Activated CD4-positive, alpha-beta T cell treated with anti-CD3 and anti-CD28 coated beads for 48 hours (primary cell): ENCODE measurements around the gene ECI1.
"Not testable (repeated sequence)": the region's sequence is repeated elsewhere in the genome, so short reads cannot be mapped to it uniquely, and the experiment has no call there.

Source experiments
- DNase-seq: peaks from one replicate; pipeline ENCODE4 v3.0.0-alpha.2; 2020

The ECI1 gene

DNA sequence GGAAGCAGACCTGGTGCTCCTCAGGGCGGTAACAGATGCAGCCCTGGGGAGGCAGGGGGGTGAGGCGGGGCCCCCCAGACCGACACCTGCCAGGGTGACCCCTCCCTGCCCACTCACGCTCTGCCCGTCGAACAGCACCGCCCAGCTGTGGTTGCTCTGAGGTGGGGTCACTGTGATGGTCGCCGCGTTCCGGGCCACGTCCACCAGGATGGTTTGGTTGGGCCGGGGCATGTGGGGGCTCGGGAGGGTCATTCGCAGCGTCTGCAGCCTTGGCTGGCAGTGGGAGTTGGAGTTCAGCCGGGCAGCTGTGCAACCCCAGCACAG, 41.4 kb downstream of the ECI1 start:
- DNase-seq: no peak

GRCh38 chr16:2209258-2210008, 42.0 kb downstream of the ECI1 start:
- DNase-seq: no peak

DNA sequence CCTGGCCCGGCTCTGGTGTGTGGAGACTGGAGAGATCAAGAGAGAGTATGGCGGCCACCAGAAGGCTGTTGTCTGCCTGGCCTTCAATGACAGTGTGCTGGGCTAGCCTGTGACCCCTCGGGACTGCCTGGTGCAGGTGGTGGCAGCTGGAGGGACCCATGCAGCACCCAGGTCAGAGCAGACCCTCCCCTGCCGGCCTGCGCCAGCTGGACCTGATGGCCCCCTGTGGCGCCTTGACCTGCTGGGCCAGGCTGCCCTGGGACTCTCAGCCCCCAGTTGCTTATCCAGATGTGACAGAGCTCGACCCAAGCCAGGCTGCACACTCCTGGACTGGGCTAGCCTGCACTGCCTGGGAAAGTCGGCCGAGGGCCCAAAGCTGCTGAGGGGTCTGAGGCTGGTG, 42.6 kb downstream of the ECI1 start:
- no peak for DNase-seq

DNA sequence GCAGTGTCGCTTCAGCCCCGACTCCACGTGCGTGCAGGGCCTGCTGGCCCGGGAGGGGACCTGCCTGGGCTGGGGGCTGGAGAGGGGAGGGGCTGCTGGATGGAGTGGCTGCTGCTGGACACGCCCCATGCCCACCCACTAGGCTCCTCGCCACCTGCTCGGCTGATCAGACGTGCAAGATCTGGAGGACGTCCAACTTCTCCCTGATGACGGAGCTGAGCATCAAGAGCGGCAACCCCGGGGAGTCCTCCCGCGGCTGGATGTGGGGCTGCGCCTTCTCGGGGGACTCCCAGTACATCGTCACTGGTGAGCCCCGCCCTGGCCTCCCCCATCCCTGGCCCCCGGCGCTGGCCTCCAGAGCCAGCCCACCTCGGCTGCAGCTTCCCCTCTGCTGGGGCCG, 43.1 kb downstream of the ECI1 start:
- no peak for DNase-seq

DNA sequence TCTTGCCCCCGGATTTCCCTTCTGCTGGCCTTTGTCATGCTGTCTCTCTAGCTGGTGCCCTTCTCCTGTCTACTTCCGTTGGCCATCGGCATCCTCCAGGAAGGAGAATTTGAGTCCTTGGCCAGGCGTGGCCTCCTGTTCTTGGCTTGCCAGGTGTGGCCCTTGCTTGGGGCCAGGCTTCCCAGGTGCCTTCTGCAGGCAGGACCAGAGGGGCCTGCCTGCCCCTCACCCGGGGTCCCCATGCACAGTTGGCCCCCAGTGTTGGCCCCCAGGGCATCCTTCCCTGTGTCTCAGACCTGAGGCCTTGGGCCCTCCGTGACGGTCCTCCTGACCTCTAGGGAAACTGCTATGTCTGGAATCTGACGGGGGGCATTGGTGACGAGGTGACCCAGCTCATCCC, 43.5 kb downstream of the ECI1 start:
- DNase-seq: no peak

GRCh38 chr16:2206780-2207433, 44.5 kb downstream of the ECI1 start:
- no peak for DNase-seq

DNA sequence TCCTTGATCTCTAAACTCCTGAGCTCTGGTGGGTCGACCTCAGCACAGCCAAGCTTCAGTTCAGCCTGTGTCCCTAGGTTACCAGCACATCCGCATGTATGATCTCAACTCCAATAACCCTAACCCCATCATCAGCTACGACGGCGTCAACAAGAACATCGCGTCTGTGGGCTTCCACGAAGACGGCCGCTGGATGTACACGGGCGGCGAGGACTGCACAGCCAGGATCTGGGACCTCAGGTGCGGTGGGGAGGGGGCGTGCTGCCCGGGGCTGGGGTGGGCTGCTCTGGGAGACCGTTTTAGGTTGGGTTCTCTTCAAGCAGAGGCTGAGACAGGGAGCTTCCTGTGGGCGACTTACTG, 45.0 kb downstream of the ECI1 start:
- no peak for DNase-seq

DNA sequence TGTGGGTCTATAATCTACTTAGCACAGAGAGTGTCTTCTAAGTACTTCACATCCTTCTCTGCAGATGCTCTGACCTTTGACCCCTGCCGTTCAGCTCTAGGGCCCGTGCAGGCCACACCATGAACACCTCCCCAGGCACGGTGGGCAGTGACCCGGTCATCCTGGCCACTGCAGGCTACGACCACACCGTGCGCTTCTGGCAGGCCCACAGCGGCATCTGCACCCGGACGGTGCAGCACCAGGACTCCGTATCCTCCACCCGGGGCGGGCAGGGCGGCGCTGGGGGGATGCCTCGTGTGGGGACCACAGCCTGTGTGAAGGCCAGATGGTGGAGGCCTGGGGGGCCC, 45.4 kb downstream of the ECI1 start:
- DNase-seq: no peak

- peak; percentile 89 for DNase-seq
These were observed 46.1 kb downstream of the ECI1 start, which contains the start of gene MLST8 for GRCh38 chr16:2205104-2205966. Gene MLST8, plus strand, starts transcription at chr16:2205454. Its CDS starts 632 bp downstream, at chr16:2206086.

DNA sequence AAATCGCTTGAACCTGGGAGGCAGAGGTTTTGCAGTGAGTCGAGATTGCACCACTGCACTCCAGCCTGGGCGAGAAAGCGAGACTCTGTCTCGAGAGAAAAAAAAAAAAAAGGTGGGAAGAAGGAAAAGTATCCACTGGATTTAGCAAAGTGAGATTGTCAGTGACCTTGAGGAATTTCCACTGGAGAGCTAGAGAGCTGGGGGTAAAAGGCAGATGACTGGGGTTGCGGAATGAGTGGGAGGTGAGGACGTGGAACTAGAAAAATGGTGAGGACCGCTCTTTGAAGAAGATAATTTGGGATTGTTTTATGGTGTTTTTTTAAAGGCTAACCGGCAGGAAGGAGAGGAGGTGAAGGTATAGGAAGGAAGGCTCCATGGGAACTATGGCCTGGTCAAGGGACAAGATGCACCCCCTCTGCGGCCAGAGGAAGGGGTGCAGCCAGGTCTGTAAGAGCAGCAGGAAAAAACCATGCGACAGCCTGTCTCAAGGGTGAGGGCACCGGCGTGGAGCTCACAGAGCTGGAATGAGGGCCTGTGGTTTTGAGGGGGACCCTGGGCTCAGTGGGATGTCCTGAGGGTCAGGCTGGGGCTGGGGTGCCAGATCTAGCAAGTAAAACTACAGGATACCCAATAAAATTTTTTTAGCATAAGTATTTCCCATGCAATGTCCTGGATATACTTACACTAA, 46.8 kb downstream of the ECI1 start:
- DNase-seq: no peak

DNA sequence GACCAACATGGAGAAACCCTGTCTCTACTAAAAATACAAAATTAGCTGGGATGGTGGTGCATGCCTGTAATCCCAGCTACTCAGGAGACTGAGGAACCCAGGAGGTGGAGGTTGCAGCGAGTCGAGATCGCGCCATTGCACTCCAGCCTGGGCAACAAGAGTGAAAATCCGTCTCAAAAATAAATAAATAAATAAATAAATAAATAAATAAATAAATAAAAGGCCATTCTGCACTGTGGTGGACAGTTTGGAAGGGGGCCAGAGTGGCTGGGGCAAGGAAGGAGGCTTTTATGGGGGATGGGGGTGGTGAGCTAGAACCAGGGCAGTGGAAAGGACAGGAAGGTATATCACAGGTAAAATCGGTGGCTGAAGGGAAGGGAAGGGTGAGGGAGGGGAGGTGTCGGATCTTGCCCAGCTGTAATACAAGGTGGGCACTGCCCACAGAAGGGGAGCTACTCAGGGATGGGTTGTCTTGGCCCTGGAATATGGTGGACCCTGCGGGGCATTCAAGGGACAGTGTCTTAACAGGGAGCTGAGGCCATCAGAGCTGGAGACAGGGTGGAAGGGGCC, 48.2 kb downstream of the ECI1 start:
- DNase-seq: not testable (repeated sequence)

DNA sequence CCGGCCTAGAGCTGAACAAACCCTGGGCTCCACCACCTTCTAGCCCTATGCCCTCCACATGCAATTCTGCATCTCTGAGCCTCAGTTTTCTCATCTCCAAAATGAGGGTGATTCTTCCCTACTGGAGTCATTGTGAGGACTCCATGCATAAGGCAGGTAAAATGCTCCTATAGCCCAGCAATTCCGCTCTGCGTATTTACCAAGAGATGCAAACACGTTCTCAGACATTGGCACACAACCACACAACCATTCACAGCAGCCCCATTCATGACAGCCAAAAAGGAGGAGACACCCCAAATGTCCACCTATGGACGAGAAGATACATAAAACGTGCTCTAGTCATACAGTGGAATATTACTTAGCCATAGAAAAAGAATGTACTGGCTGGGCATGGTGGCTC, 51.1 kb downstream of the ECI1 start:
- no peak for DNase-seq

DNA sequence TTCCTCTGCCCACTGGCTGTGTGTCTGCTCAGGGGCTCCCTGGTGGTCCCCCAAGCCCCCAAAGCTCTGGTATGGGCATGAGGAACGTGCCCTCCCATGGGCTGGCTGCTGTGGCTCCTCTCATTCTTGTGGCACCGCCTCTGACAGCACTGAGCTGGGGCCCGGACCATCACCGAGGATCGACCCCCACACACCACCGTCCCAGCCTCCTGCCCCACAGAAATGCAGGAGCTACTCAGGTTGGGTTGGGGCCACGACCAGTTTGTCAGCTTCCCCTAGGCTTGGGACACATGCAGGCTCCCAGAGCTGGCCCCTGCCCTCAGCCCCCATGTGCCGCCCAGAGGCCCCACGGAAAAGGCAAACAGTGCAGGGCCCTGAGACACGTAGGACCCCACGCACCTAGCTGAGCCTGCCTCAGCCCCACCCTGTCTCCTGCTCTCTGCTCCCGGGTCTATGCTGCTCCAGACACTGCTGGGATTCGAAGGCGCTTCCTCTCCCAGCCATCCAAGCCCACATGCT, 51.7 kb downstream of the ECI1 start:
- no peak for DNase-seq

- no peak for DNase-seq
These were observed 52.3 kb downstream of the ECI1 start for GRCh38 chr16:2199095-2199494.

DNA sequence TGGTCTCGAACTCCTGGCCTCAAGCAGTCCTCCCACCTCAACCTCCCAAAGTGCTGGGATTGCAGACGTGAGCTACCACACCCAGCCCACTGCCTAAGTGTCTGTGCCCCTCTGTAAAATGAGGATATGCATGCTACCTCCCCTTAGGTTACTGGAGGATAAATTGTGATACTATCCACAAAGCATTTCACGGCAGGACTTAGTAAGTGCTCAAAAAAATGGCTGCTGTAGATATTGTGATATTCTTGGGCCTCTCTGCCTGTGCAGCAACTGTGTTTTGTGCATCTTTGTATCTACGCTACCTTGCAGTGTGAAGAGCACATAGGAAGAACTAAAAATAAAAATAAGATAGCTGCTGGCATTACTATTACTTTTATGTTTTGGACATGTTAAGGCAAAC, 53.1 kb downstream of the ECI1 start:
- DNase-seq: no peak

DNA sequence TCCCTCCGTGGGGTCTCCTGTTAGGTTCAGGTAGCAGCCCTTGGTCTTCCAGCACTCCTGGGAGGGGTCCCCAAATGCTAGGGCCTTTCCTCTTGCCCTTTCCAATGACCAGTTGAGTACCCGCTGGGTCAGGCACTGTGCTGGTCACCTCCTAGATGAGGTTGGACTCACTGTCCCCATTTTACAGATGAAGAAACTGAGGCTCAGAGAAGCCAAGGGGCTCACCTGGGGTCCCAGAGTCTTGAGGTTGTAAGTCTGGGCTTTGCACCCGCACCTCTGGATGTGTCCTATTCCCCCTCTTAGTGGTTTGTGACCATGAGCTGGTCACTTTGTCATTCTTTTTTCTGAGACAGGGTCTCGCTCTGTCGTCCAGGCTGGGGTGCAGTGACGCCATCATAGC, 53.6 kb downstream of the ECI1 start:
- DNase-seq: no peak

GRCh38 chr16:2196981-2197511, 54.3 kb downstream of the ECI1 start:
- no peak for DNase-seq

- DNase-seq: no peak
These were observed 55.0 kb downstream of the ECI1 start, which contains the start of gene CASKIN1 for GRCh38 chr16:2196162-2196980. Gene CASKIN1, minus strand, starts transcription at chr16:2196605. Its CDS starts 173 bp downstream, at chr16:2196432.

DNA sequence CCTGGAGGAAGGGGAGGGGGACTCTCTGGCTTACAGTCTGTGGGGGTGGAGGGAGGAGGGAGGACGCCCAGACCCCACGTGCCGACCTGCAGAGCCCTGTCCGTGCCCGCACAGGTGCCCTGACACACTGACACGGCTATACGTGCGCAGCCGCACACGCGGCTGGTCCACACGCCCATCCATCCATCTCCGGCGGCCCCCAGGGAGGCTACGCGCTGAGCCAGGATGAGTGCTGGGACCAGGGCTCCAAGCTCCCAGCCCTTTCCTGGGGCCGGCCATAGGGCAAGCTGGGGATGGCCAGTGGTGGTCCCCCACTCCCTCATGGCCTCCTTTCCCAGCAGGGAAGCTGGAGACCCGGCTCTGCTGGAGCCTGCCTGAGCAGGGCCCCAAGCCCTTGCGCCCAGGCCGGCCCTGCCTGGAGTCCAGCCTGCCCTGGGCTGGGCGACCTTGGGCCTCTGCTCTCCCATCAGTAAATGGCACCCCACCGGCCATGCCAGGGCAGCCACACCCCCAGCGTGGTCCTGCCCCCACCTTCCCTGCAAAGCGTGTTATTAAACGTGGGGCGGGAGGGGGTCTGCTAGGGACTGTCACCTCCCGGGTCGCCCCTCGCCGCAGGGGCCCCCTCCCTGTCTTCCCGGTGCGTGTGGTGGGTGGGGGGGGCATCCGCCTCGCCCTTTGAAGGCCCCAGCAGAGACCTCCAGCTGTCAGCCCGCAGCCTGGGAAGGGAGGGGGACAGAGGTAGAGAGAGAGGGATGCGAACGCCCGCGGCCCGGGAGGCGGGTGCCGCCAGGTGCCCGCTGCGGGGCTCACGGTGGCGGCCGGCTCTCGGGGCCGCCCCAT, 55.8 kb downstream of the ECI1 start:
- no peak for DNase-seq

GRCh38 chr16:2194852-2195321, 56.5 kb downstream of the ECI1 start:
- peak; percentile 60 for DNase-seq
